Measurements from ENCODE around the gene FAM72B.
"Not testable (repeated sequence)": the region's sequence is repeated elsewhere in the genome, so short reads cannot be mapped to it uniquely, and the experiment has no call there.

DNA sequence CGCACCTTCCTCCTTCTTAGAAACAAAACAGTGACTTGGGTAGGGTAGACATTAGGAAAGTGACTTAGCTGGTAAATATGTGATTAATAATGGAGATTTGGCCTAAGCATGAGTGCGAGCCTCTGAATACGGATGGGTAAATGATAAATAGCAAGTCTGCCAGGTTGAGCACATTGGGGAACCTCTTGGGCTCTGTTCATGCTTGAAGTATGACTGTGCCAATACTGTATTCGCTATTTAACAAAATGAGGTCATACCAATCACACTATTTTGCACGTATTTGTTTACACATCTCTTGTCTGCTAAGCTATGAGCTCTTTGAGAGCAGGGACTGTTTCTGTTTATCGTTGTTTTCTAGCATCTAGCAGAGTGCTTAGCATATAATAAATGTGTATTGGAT, 24.2 kb upstream of the FAM72B start:
- TF ChIP-seq, protein P1, sequence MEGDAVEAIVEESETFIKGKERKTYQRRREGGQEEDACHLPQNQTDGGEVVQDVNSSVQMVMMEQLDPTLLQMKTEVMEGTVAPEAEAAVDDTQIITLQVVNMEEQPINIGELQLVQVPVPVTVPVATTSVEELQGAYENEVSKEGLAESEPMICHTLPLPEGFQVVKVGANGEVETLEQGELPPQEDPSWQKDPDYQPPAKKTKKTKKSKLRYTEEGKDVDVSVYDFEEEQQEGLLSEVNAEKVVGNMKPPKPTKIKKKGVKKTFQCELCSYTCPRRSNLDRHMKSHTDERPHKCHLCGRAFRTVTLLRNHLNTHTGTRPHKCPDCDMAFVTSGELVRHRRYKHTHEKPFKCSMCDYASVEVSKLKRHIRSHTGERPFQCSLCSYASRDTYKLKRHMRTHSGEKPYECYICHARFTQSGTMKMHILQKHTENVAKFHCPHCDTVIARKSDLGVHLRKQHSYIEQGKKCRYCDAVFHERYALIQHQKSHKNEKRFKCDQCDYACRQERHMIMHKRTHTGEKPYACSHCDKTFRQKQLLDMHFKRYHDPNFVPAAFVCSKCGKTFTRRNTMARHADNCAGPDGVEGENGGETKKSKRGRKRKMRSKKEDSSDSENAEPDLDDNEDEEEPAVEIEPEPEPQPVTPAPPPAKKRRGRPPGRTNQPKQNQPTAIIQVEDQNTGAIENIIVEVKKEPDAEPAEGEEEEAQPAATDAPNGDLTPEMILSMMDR (IDR thresholded peaks at IDR 0.05): not testable (repeated sequence)
- TF ChIP-seq POLR2A (IDR thresholded peaks at IDR 0.05): not testable (repeated sequence)
